Stomach smooth muscle (tissue), 2 donors: ENCODE measurements around the gene OR8G1.
"Not testable (repeated sequence)": the region's sequence is repeated elsewhere in the genome, so short reads cannot be mapped to it uniquely, and the experiment has no call there.

ENCODE experiments used
- H3K27ac ChIP-seq: one replicate; pipeline ENCODE4 v1.7.0; 2013; ENCODE audit warnings: mild to moderate bottlenecking, low read length, inconsistent platforms
- H3K27me3 ChIP-seq, 2 donors: one replicate each; pipeline ENCODE4 v1.7.0; 2013; ENCODE audit warnings: low read length in 2 of 2; ENCODE audit not compliant: insufficient read depth in 2 of 2, control insufficient read depth in 1 of 2
- H3K36me3 ChIP-seq, 2 donors: one replicate each; pipeline ENCODE4 v1.7.0; 2013; ENCODE audit warnings: low read length in 2 of 2; ENCODE audit not compliant: control insufficient read depth in 2 of 2, insufficient read depth in 2 of 2
- H3K4me1 ChIP-seq: one replicate; pipeline ENCODE4 v1.7.0; 2013; ENCODE audit warnings: low read length; ENCODE audit not compliant: control insufficient read depth, insufficient read depth
- H3K4me3 ChIP-seq, 2 donors: one replicate each; pipeline ENCODE4 v1.7.0; 2013; ENCODE audit warnings: low read length in 2 of 2
- H3K9ac ChIP-seq, 2 donors: one replicate each; pipeline ENCODE4 v1.7.0; 2013; ENCODE audit warnings: low read length in 2 of 2, mild to moderate bottlenecking in 1 of 2
- H3K9me3 ChIP-seq, 2 donors: one replicate each; pipeline ENCODE4 v1.7.0; 2013; ENCODE audit warnings: low read length in 2 of 2; ENCODE audit not compliant: control insufficient read depth in 2 of 2
- donor health status: healthy.
- donor health status: Pancreatic carcinoma.

The OR8G1 gene

DNA sequence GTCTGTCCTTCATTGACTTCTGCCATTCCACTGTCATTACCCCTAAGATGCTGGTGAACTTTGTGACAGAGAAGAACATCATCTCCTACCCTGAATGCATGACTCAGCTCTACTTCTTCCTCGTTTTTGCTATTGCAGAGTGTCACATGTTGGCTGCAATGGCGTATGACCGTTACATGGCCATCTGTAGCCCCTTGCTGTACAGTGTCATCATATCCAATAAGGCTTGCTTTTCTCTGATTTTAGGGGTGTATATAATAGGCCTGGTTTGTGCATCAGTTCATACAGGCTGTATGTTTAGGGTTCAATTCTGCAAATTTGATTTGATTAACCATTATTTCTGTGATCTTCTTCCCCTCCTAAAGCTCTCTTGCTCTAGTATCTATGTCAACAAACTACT, 9.0 kb downstream of the OR8G1 start:
- not testable (repeated sequence) for H3K27ac ChIP-seq, H3K27me3 ChIP-seq, H3K4me1 ChIP-seq, H3K9me3 ChIP-seq, H3K9ac ChIP-seq, H3K4me3 ChIP-seq, H3K36me3 ChIP-seq

GRCh38 chr11:124256076-124256475, 15.2 kb downstream of the OR8G1 start, which contains the start of gene OR8G5:
Gene OR8G5 (plus strand): TSS chr11:124256376. CDS start chr11:124264932, 8,556 bp downstream.
- no peak within 1 kb of the TSS for H3K9ac ChIP-seq
- H3K27me3 ChIP-seq, result no peaks in the 10 kb centered on the region
- no peaks in the 10 kb centered on the region for H3K9me3 ChIP-seq

DNA sequence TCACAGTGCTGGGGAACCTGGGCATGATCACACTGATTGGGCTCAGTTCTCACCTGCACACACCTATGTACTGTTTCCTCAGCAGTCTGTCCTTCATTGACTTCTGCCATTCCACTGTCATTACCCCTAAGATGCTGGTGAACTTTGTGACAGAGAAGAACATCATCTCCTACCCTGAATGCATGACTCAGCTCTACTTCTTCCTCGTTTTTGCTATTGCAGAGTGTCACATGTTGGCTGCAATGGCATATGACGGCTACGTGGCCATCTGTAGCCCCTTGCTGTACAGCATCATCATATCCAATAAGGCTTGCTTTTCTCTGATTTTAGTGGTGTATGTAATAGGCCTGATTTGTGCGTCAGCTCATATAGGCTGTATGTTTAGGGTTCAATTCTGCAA, 24.1 kb downstream of the OR8G1 start:
- not testable (repeated sequence) for H3K27ac ChIP-seq, H3K4me3 ChIP-seq, H3K27me3 ChIP-seq, H3K4me1 ChIP-seq, H3K9me3 ChIP-seq, H3K9ac ChIP-seq, H3K36me3 ChIP-seq

More at GRCh38 chr11:124256076-124256475, 15.2 kb downstream of the OR8G1 start, which contains the start of gene OR8G5:
- H3K27ac ChIP-seq, result no peak within 1 kb of the TSS
- no peak within 1 kb of the TSS for H3K4me3 ChIP-seq
- no peaks in the 10 kb centered on the region for H3K4me1 ChIP-seq
- no peaks in the 10 kb centered on the region for H3K36me3 ChIP-seq

DNA sequence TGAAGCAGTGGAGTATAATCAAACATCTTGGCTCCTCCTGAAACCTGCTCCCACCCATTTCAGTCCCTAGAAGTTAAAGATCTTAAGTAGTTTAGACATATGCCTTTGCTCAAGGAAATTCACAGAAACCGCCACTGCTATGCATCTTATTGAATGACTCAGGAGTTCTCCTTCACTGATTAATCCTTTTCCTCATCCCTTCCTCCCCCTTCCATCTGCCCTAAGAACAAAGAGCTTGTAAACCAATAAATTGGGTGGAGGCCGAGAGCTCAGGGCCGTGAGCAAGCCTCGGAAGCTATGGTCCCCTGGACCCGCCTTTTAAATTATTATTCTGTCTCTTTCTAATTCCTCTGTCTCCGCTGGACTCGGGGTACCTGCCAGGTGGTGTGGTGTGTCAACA, 30.0 kb downstream of the OR8G1 start:
- H3K27me3 ChIP-seq, H3K9ac ChIP-seq, H3K4me1 ChIP-seq, H3K27ac ChIP-seq, H3K36me3 ChIP-seq, H3K4me3 ChIP-seq, H3K9me3 ChIP-seq: not testable (repeated sequence)

- no peak overlapping the region for H3K27ac ChIP-seq
- no peaks in the 10 kb centered on the region for H3K27me3 ChIP-seq
- no peaks in the 10 kb centered on the region for H3K4me1 ChIP-seq
- no peak overlapping the region for H3K4me3 ChIP-seq
- no peak overlapping the region for H3K9ac ChIP-seq
- H3K36me3 ChIP-seq, result no peaks in the 10 kb centered on the region
- no peaks in the 10 kb centered on the region for H3K9me3 ChIP-seq
These were observed 33.1 kb downstream of the OR8G1 start for GRCh38 chr11:124274000-124274399.

DNA sequence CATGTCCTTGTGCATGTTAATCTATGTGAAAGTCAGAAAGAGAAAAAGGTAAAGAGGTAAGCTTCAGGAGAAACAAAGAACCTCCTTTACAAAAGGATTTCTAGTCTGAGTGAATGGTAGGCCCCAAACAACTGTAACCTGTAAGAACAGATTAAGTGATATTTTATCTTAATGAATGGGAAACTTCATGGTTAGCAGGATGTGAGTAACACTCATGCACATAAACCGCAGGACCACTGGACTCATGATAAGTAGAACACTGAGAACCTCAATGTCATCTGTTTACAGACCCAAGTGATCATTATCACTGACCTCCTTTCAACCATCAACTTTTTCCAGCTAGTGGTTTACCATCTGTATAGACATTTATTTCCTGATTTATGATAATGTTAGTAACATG, 35.2 kb downstream of the OR8G1 start:
- Histone ChIP-seq H3K27ac (no peak overlapping the region), H3K4me3 (no peak overlapping the region), H3K9ac (no peak overlapping the region), H3K27me3 (no peaks in the 10 kb centered on the region), H3K9me3 (no peaks in the 10 kb centered on the region), H3K36me3 (no peaks in the 10 kb centered on the region), H3K4me1 (no peaks in the 10 kb centered on the region)

GRCh38 chr11:124277207-124277606, 36.3 kb downstream of the OR8G1 start:
- Histone ChIP-seq H3K9me3 (no peaks in the 10 kb centered on the region), H3K27me3 (no peaks in the 10 kb centered on the region), H3K4me3 (no peak overlapping the region), H3K27ac (no peak overlapping the region), H3K9ac (no peak overlapping the region), H3K36me3 (no peaks in the 10 kb centered on the region), H3K4me1 (no peaks in the 10 kb centered on the region)

- H3K9me3 ChIP-seq, result no peaks in the 10 kb centered on the region
- H3K27ac ChIP-seq, result no peak overlapping the region
- no peak overlapping the region for H3K4me3 ChIP-seq
- no peaks in the 10 kb centered on the region for H3K27me3 ChIP-seq
- H3K9ac ChIP-seq, result no peak overlapping the region
- H3K4me1 ChIP-seq, result no peaks in the 10 kb centered on the region
- no peaks in the 10 kb centered on the region for H3K36me3 ChIP-seq
These were observed 36.9 kb downstream of the OR8G1 start for GRCh38 chr11:124277804-124278203.

- Histone ChIP-seq H3K4me3 (no peak overlapping the region), H3K27ac (no peak overlapping the region), H3K27me3 (no peaks in the 10 kb centered on the region), H3K4me1 (no peaks in the 10 kb centered on the region), H3K36me3 (no peaks in the 10 kb centered on the region), H3K9ac (no peak overlapping the region), H3K9me3 (no peaks in the 10 kb centered on the region)
These were observed 37.4 kb downstream of the OR8G1 start for GRCh38 chr11:124278261-124278660.

DNA sequence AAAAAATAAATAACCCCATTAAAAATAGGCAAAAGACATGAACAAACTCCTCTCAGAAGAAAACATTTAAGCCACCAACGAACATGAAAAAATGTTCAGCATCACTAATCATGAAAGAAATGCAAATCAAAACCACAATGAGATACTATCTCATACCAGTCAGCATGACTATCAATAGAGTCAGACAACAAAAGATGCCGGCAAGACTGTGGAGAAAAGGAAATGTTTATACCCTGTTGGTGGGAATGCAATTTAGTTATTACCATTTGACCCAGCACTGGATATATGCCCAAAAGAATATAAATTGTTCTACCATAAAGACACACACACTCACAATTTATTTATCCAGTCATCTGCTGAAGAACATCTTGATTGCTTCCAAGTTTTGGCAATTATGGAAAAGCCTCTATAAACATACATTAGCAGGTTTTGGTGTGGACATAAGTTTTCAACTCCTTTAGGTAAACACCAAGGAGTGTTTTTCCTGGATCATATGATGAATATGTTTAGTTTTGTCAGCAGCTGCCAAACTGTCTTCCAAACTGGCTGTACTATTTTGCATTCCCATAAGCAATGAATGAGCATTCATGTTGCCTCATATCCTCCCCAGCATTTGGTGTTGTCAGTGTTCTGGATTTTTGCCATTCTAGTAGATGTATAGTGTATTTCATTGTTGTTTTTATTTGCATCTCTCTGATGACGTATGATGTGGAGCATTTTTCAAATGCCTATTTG, 44.9 kb downstream of the OR8G1 start:
- Histone ChIP-seq H3K9ac (no peak overlapping the region), H3K27me3 (no peaks in the 10 kb centered on the region), H3K4me1 (no peaks in the 10 kb centered on the region), H3K9me3 (no peaks in the 10 kb centered on the region), H3K36me3 (no peaks in the 10 kb centered on the region), H3K4me3 (no peak overlapping the region), H3K27ac (no peak overlapping the region)

DNA sequence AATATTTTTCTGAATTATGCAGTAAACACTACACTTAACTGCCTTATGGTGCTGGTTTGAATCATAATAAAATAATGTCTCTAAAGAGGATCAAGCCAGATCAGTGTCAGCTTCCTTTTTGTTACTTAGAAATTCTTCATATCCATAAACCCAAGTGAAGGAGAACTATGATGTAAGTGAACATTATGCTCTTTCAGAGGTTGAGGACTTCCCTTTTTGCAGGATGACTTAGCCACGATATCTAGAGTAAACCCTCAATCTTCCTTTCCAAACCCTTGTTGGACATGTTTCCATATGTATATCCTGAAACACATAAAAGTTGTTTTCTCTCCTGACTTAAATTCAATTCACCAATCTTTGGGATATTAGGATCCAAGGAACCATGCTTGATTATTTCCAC, 53.8 kb downstream of the OR8G1 start:
- Histone ChIP-seq H3K4me1 (no peaks in the 10 kb centered on the region), H3K36me3 (no peaks in the 10 kb centered on the region), H3K9ac (no peak overlapping the region), H3K4me3 (no peak overlapping the region), H3K27me3 (no peaks in the 10 kb centered on the region), H3K27ac (no peak overlapping the region), H3K9me3 (no peaks in the 10 kb centered on the region)
